GM20431 (cell line): ENCODE results near the gene BATF3.
"Not testable (repeated sequence)": the region's sequence is repeated elsewhere in the genome, so short reads cannot be mapped to it uniquely, and the experiment has no call there.

Experiments
- in situ Hi-C: fragments of 300-500 bp; cut with MseI, MboI; formaldehyde crosslinking; loops from one replicate; pipeline ENCODE4 v1.15.0; 2020; ENCODE audit warnings: low sequenced_read_pairs; ENCODE audit not compliant: unreplicated experiment

Gene BATF3

GRCh38 chr1:212641956-212642355 is 57.7 kb downstream of the BATF3 start:
- in situ Hi-C loops = no loop called here

- in situ Hi-C loops = no loop called here
Measured at GRCh38 chr1:212640223-212640878, 59.3 kb downstream of the BATF3 start.

DNA sequence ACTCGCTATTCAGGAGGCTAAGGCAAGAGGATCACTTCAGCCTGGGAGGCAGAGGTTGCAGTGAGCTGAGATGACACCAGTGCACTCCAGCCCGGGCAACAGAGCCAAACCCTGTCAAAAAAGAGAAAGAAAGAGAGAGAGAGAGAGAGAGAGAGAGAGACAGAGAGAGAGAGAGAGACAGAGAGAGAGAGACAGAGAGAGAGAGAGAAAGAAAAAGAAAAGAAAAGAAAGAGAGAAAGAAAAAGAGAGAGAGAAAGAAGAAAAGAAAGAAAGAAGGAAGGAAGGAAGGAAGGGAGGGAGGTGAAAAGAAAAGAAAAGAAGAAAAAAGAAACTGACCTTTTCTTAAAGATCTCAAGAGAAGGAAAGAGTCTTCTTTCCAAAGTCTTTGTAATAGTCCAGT is 60.1 kb downstream of the BATF3 start:
- in situ Hi-C loops = not testable (repeated sequence)

DNA sequence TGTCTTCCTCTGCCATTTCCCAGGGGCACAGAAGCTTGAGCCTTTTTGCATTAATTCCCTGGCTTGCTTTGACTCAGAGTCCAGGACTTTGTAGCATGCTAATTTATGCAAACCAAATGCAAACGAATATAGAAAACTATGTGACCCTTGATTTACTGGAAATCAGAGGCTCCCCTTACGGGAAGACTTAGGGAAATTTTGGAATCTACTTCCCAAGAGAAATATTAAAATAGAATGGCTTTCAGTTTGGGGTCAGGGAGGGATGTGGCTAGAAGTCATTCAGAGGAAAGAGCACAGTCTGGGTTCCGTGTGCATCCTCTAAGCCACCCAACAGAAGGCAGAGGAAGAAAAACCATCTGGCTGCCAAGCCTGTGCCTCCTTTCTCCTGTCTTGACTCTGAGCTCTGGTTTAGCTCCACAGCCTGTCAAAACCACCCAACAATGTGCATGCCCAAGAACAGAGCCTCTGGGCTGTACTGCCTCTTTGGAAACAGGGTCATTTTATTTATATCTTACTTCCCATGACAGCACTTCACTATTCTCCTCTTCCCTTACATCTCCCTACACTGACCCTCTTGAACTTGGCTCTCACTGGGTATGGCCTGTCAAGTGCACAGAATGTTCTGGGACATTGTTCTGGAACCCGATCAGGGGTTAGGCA is 61.0 kb downstream of the BATF3 start:
- in situ Hi-C loops = no loop called here

DNA sequence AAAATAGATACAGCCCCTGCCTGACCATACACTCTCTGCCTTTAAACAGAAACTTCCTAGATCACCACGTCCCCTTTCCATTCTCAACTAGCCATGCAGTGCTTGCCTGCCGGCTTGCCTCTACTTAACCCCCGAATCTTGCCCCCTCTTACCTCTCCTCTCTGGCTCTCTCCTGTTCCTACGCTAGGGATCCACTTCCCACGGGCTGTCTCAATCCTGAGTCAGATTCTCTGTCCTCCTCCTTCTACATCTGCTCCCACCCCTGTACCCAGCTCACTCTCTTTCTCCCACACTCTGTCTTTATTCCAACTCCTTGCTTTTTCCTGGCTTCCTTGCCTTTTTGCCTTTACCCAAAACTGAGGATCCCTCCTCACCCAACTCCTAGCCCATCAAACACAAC is 61.7 kb downstream of the BATF3 start:
- in situ Hi-C loops = no loop called here
